ENCODE measurements around the gene IQCH.

DNA sequence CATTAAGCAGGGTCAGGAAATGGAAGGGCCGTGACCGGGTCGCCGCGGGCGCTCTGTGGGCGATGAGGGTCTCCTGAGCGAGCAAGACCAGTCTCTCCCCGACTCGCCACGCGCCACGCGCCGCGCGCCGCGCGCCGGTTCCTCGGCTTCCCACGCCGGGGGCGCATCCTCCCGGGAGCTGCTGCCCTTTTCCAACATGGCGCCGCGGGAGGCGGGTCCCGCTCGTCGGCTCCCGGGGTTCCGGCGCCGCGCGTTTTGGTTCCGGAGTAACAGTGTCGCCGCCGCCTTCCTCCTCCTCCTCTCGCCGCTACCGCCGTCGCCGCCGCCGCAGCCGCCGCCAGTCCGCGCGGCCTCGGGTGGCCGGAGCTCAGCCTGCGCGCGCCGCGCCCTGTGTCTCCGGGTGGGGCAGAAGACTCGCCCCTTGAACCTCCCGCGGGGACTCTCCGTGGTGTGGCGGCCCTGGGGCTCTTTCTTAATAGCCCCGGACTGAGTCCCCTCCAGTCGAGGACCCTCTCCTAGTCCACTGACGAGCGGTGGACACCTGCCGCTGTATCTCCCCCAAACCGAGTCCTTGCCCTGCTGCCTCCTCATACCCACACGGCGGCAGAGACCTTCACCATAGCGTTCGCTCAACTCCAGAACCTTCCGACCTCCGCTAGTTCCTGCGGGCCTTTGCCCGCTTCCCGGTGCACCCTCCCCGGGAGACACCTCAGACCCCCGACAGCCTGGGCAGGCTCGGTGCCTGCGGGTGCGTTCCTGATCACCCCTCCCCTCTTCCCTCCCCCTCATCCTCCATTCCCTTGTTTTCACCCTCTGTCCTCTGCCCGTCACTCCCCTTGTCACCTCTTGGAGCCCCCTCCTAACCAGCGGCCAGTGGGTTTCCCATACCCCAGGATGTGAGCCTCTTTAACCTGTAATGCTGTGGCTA is 288.1 kb downstream of the IQCH start, which contains the start of gene MAP2K5:
- TF ChIP-seq, protein P1, sequence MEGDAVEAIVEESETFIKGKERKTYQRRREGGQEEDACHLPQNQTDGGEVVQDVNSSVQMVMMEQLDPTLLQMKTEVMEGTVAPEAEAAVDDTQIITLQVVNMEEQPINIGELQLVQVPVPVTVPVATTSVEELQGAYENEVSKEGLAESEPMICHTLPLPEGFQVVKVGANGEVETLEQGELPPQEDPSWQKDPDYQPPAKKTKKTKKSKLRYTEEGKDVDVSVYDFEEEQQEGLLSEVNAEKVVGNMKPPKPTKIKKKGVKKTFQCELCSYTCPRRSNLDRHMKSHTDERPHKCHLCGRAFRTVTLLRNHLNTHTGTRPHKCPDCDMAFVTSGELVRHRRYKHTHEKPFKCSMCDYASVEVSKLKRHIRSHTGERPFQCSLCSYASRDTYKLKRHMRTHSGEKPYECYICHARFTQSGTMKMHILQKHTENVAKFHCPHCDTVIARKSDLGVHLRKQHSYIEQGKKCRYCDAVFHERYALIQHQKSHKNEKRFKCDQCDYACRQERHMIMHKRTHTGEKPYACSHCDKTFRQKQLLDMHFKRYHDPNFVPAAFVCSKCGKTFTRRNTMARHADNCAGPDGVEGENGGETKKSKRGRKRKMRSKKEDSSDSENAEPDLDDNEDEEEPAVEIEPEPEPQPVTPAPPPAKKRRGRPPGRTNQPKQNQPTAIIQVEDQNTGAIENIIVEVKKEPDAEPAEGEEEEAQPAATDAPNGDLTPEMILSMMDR (conservative IDR thresholded peaks at IDR 0.05) = no peak
- peak; percentile 44 for TF ChIP-seq ZFX (IDR thresholded peaks at IDR 0.05)
